Psoas muscle (tissue), 8 donors: Measurements from ENCODE around the gene CDC42BPG. TPM values are rescaled to one million over a fixed set of nuclear protein-coding genes. Genes with fewer than 3 reads are reported as not detected.

Source experiments
- ATAC-seq, 4 donors: fragments of 200-7000 bp; cut with Tn5 transposase; one replicate each; pipeline ENCODE4 v1.9.1; 2020; ENCODE audit warnings: moderate library complexity in 3 of 4, mild to moderate bottlenecking in 2 of 4
- DNase-seq, 2 donors: peaks; one replicate each; pipeline ENCODE4 v3.0.0-alpha.2; 2020
- H3K27ac ChIP-seq: fragments of 200-600 bp; one replicate; pipeline ENCODE4 v1.8.0; 2022
- H3K27me3 ChIP-seq, 3 donors: fragments of 200-600 bp in 1 of 3; one replicate each; pipeline versions ENCODE4 v1.6.1 to v1.8.0; 2013 to 2022; ENCODE audit warnings: low read length in 2 of 3, mild to moderate bottlenecking in 2 of 3, moderate library complexity in 1 of 3; ENCODE audit not compliant: insufficient read depth in 3 of 3
- H3K36me3 ChIP-seq, 2 donors: fragments of 200-600 bp in 1 of 2; one replicate each; pipeline versions ENCODE4 v1.6.1 to v1.8.0; 2013 to 2022; ENCODE audit warnings: low read depth in 1 of 2, mild to moderate bottlenecking in 1 of 2, moderate library complexity in 1 of 2; ENCODE audit not compliant: insufficient read depth in 1 of 2
- H3K4me1 ChIP-seq: fragments of 200-600 bp; one replicate; pipeline ENCODE4 v1.8.0; 2022
- H3K4me3 ChIP-seq: fragments of 200-600 bp; one replicate; pipeline ENCODE4 v1.8.0; 2022; ENCODE audit warnings: mild to moderate bottlenecking
- H3K9me3 ChIP-seq: fragments of 200-600 bp; one replicate; pipeline ENCODE4 v1.8.0; 2022
- CTCF ChIP-seq: fragments of 200-600 bp; IDR thresholded peaks from one replicate; pipeline ENCODE4 v1.8.0; 2022; ENCODE audit warnings: antibody characterized with exemption
- WGBS, 3 donors: extraction: QIAGEN DNeasy Blood & Tissue Kit; methylation state at CpG; one replicate each; pipeline versions ENCODE4 v1.1.6 to v1.1.7; 2013; 5-methylcytosine and 5-hydroxymethylcytosine counted together
- intact Hi-C, 2 donors: fragments of 100-400 bp; cut with DNase I; formaldehyde crosslinking; loops; one replicate each; pipeline versions ENCODE4 v1.11.0 to v1.14.2; 2022
- polyA plus RNA-seq, 3 donors: library from polyadenylated mRNA; stranded (reverse); fragments of 200-250 nt; gene quantifications; one replicate each; pipeline ENCODE4 v1.2.3, GENCODE V29; 2013
- total RNA-seq, 4 donors: library from RNA; stranded (reverse); fragmentation: NEBNext Ultra II Directional in 2 of 4; extraction: Animal tissue kit (Norgen Biotek cat#: 25700) in 2 of 4; gene quantifications; one replicate each; pipeline versions ENCODE4 v1.2.1 to v1.2.4, GENCODE V29; 2021 to 2023
- donor health status: healthy with polysubstance abuse.
- donor health status: DM: no; HTN: no; CAD: no; lungs with moderate emphysema.
- donor health status: Bipolar disorder and iron deficiency.
- donor health status: healthy.
- donor health status: DM: yes; HTN: yes; CAD: no.
- donor health status: DM: no; HTN: no; CAD: no.
- donor health status: DM: no; HTN: no; CAD: no.
- donor health status: DM: yes; HTN: yes; CAD: no.

CDC42BPG gene
- total and polyA plus RNA-seq, 7 donors = 0.04 to 2.2 (median 0.06) TPM; not detected in 1

GRCh38 chr11:64831411-64831891 lies 13.0 kb downstream of the CDC42BPG start:
- H3K4me1 ChIP-seq = no peaks in the 10 kb centered on the region
- H3K27ac ChIP-seq = no peak overlapping the region
- TF ChIP-seq CTCF = no peak
- 65 to 69% (median 68%) methylated on average over 24 of the region's 24 CpGs for WGBS, 3 donors
- no peak overlapping the region for H3K4me3 ChIP-seq
- ATAC-seq (no peak), DNase-seq (no peak)
- intact Hi-C loops = no loop called here
- H3K36me3 ChIP-seq = no peaks in the 10 kb centered on the region
- no peaks in the 10 kb centered on the region for H3K27me3 ChIP-seq
- H3K9me3 ChIP-seq = no peaks in the 10 kb centered on the region

- H3K27ac ChIP-seq = no peak overlapping the region
- H3K9me3 ChIP-seq = no peaks in the 10 kb centered on the region
- intact Hi-C loops = no loop called here
- DNase-seq (no peak), ATAC-seq (no peak)
- no peak overlapping the region for H3K4me3 ChIP-seq
- H3K4me1 ChIP-seq = no peaks in the 10 kb centered on the region
- WGBS, 3 donors = 73 to 81% (median 80%) methylated on average over 33 to 43 of the region's 43 CpGs
- H3K36me3 ChIP-seq = no peaks in the 10 kb centered on the region
- no peak for TF ChIP-seq CTCF
- no peaks in the 10 kb centered on the region for H3K27me3 ChIP-seq
These were observed 14.8 kb downstream of the CDC42BPG start for GRCh38 chr11:64829536-64830251.

- WGBS, 3 donors = 74 to 82% (median 75%) methylated on average over 22 of the region's 22 CpGs
- TF ChIP-seq CTCF = no peak
- Histone ChIP-seq H3K4me3 (peak overlapping the region; percentile 38), H3K4me1 (no peaks in the 10 kb centered on the region), H3K27me3 (no peaks in the 10 kb centered on the region), H3K9me3 (no peaks in the 10 kb centered on the region), H3K27ac (no peak overlapping the region), H3K36me3 (no peaks in the 10 kb centered on the region)
- peak in 1 of 4 donors; percentile 23 for ATAC-seq
- intact Hi-C loops = no loop called here
- no peak for DNase-seq
These were observed 17.0 kb downstream of the CDC42BPG start for GRCh38 chr11:64827451-64827839.

GRCh38 chr11:64826578-64827450 lies 17.6 kb downstream of the CDC42BPG start:
- ATAC-seq = peak; percentile 64 to 95 (median 91)
- no peak for TF ChIP-seq CTCF
- Histone ChIP-seq H3K4me3 (peak overlapping the region; percentile 38), H3K9me3 (no peaks in the 10 kb centered on the region), H3K27ac (no peak overlapping the region), H3K4me1 (no peaks in the 10 kb centered on the region), H3K36me3 (no peaks in the 10 kb centered on the region), H3K27me3 (no peaks in the 10 kb centered on the region)
- 54 to 62% (median 54%) methylated on average over 51 to 52 of the region's 52 CpGs for WGBS, 3 donors
- peak in 1 of 2 donors; percentile 70 for DNase-seq
- intact Hi-C loops = no loop called here
